Neural progenitor cell (in vitro differentiated cells): ENCODE data around the gene LTBP1.

ENCODE experiments used
- EZH2phosphoT487 ChIP-seq: fragments of 200-600 bp; sonication (generic); IDR thresholded peaks from 2 replicates; pipeline ENCODE4 v1.6.1; 2017; ENCODE audit warnings: antibody characterized with exemption
- TF ChIP-seq, protein P1 (sequence below): fragments of 200-600 bp; sonication (generic); IDR thresholded peaks from 2 replicates; pipeline ENCODE4 v1.5.1; 2017; ENCODE audit warnings: antibody characterized with exemption, mild to moderate bottlenecking

DNA sequence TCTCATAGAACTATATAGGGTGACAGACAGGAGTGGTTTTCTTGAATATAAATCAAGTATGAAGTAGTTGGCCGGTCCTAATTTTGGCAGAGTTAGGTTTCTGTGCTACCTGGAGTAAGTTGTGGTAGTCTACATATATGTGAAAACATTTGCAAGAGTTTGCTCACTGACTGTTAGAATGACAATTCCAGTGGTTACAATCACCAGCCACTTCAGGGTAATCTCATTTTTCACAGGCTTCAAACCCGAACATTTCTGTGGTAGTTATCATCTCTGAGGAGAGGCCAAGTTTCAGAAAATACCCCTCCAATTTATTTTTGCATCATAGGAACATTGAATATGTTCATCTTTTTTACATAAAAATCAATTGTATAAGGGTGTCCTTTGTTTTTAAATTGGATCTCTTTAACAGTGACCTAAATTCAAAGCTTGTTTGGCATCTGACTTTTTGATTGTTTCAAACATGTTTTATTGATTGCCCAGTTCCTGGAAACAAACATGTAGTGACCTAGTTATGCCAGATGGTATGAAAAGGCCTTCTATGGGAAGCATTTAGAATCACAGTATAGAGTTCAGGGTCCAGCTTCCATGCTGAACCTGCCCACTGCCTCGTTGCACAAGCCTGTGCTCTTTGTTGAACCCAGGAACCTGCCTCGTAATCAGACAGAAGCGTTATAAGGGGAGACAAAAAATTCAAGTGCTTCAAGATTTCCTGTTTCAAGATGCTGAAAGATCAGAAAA, 250.6 kb downstream of the LTBP1 start:
- TF ChIP-seq, protein P1, sequence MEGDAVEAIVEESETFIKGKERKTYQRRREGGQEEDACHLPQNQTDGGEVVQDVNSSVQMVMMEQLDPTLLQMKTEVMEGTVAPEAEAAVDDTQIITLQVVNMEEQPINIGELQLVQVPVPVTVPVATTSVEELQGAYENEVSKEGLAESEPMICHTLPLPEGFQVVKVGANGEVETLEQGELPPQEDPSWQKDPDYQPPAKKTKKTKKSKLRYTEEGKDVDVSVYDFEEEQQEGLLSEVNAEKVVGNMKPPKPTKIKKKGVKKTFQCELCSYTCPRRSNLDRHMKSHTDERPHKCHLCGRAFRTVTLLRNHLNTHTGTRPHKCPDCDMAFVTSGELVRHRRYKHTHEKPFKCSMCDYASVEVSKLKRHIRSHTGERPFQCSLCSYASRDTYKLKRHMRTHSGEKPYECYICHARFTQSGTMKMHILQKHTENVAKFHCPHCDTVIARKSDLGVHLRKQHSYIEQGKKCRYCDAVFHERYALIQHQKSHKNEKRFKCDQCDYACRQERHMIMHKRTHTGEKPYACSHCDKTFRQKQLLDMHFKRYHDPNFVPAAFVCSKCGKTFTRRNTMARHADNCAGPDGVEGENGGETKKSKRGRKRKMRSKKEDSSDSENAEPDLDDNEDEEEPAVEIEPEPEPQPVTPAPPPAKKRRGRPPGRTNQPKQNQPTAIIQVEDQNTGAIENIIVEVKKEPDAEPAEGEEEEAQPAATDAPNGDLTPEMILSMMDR, result no peak
- TF ChIP-seq EZH2phosphoT487, result no peak
